ENCODE data around the gene PKMYT1.

DNA sequence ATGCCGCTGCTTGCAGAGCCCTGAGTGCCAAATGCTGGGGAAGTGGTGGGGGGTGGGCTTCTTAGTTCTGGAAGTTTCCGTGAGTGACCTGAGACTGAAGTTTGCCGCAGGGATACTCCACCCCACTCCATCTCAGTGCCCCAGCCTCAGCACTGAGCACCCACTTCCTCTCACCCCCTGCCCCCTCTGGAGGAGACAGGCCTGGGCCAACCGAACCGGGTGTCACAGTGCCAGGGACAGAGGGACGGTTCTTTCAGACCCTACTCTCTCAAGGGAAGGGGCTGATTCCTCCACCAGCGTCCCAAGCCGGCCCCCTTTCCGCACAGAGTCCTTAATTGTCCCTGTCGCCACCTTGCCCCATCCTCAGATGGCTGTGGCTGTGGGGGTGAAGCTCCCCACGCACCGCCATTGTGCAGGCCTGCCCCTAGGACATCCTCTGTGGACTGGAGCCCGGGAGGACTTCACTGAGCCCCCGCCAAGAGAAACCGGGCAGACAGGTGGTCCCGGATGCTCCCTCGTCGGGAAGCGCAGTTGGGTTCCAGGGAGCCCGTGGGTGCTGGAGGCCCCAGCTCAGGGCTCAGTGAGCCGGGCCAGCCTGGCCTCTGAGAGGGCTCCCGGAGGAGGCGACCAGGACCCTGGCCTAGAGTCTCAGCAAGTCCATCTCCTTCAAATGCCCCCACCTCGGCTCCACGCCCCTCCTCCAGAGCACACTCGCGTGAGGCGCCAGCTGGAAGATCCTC lies 17.7 kb downstream of the PKMYT1 start:
- TF ChIP-seq, protein P1, sequence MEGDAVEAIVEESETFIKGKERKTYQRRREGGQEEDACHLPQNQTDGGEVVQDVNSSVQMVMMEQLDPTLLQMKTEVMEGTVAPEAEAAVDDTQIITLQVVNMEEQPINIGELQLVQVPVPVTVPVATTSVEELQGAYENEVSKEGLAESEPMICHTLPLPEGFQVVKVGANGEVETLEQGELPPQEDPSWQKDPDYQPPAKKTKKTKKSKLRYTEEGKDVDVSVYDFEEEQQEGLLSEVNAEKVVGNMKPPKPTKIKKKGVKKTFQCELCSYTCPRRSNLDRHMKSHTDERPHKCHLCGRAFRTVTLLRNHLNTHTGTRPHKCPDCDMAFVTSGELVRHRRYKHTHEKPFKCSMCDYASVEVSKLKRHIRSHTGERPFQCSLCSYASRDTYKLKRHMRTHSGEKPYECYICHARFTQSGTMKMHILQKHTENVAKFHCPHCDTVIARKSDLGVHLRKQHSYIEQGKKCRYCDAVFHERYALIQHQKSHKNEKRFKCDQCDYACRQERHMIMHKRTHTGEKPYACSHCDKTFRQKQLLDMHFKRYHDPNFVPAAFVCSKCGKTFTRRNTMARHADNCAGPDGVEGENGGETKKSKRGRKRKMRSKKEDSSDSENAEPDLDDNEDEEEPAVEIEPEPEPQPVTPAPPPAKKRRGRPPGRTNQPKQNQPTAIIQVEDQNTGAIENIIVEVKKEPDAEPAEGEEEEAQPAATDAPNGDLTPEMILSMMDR (conservative IDR thresholded peaks at IDR 0.05 in 1 of 2, IDR thresholded peaks at IDR 0.05 in 1 of 2; ENCODE audit: extremely low read depth in 1 of 2, insufficient read depth in 1 of 2, low read depth in 1 of 2, low read length in 2 of 2), result no peak
- no peak for TF ChIP-seq EZH2 (IDR thresholded peaks at IDR 0.05; ENCODE audit: borderline replicate concordance, low read length)

Data from mammary epithelial cell (primary cell).